ENCODE results near the gene TRAF3IP3.

Gene TRAF3IP3

DNA sequence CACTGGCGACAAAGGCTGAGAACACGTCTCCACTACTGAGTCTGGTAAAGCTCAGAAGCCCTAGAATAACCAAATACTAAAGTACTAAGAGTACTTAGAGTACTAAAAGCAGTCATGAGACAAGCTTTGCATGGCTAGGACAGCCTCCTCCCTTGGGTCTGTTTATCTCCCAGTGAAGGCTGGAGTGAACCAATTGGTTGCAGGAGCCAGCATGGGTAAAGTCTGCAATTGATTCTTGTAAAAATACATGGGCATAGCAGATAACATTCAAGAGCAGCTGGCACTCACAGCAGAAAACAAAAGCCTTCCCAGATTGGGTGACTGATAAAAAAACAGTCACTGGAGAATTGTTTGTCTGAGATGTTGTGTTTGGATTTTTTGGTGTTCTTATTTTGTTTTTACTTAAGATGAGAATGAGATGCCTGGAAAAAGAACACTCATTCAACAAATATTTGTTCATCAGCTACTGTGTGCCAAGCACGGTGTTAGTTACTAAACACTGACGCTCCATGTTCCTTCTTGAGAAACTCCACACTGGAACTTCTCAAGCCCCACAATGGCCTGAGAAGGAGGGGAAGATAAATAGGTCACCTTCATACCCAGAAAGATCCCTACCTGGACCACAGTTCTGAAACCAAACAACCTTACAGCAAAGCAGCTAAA is 46.4 kb downstream of the TRAF3IP3 start:
- no peak for DNase-seq

DNA sequence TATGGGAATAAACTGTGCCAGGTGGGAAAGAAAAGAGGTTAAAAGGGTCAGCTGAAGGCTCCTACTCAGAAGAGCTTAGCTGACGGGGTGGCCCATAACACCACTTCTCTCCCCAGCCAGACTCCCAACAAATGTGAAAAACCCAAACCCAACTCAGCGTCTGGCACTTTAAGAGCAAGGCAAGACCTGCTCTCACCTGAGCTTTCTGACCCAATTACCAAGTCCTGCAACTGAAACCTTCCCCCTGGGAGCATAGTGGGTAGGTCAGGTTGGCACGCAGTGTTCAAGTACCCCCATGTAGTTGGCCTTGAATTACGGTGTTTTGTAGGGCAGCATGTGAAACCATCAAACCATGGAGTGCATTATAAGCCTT is 46.9 kb downstream of the TRAF3IP3 start:
- no peak for DNase-seq

- no peak for DNase-seq
Measured at GRCh38 chr1:209803568-209803967, 47.7 kb downstream of the TRAF3IP3 start.

DNA sequence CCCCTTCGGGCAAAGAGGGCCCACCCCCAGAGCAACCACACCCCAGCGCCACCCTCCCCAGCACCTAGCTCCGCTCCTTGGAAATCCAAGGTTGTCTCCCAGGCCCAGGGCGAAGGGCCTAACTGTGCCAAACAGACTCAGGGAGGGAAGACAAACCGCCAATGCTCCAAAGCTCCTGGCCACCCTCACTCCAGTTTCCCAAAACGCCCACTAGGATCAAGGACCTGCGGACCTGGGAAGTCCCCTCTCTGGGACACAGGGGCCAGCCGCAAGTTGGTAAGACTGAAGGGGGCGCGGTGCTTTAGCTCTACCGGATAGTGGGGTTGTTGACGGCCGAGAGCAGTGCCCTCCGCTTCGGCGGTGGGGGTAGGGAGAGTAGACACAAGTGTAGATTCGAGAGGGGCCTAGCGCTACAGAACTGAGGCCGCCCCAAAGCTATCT is 49.5 kb downstream of the TRAF3IP3 start:
- no peak for DNase-seq

DNA sequence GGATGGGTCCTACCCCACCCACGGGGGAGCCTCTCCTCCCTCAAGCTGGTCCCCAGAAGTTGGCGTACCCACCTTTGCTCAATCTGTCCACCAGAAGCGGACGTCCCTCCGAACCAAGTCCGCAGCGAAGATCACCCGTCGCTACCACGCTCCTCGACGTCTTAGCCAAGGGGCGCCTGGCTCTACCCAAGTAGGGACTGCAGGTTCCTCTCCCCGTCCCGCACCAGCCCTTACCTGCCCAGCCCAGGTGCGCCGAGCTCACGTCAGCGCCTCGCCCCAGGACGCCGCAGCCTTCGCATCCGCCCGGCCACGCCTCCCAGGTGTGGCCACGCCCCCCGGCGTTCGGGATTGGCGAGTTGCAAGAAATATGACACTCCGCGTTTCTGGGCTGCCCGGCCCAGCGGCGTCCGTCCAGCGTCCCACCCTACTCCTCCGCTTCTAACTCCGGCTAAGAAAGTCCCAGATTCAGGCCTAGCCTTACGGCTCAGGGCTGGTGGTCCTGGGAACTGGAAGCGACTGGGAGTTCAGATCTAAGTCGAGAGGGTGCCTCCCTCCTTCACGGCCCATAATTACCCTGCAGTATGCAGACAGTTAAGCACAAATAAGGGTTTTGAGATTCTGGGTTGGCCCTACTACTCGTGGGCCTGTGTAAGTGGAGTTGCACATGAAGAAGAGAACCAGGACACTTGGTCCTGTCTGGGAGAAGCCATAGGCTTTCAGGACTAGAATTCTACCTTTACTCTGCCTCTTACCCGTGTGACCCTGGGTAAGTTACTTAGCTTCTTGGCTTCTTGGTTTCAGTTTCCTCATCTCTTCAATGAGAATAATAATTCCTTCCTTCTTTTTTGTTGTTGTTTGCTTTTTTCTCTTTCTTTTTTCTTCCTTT is 50.3 kb downstream of the TRAF3IP3 start, which contains the start of gene IRF6:
TSS of gene IRF6 (minus strand) at position 268 of the 886 bp plus-strand sequence. CDS start 4,729 bp downstream, outside the sequence.
- peak; percentile 82 for DNase-seq

- DNase-seq: no peak
Measured at GRCh38 chr1:209807509-209807908, 51.7 kb downstream of the TRAF3IP3 start.

GRCh38 chr1:209808059-209808581 is 52.3 kb downstream of the TRAF3IP3 start:
- peak; percentile 52 for DNase-seq

DNA sequence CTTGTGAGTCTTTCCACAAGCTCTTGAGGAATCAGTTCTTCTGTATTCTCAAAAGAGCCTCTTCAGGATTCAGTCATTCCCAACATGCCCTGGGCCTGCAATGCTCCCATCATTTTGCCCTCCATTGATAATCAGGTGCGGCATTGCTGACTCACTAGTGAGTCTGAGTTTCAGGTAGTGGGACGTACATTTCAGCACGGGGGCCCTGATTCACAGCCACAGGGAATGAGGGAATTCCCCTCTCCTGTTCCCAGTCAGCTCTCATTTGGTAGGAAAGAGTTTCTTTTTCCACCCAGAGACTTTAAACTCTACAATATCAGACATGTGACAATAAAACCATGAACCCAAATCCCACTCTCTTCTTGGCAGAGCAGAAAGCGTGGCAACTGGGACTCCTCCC is 53.8 kb downstream of the TRAF3IP3 start:
- no peak for DNase-seq

DNA sequence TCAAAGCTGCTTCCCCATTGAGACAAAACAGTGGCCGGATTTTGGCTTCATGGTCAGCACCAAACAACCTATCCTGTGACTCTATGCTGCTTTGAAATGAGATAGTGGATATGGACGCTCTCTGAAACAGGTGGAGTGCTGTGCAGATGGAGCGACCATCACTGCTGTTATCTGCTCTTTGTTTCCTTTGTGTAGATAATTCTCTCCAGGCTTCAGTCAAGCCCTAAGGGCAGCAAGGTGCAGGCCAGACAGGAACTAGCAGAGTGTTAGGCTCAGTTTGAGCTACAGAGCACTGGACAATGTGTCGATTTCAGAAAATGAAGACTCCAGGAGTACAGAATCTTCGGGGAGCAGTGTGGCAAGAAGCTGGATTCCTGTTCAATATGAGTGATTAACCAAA is 54.9 kb downstream of the TRAF3IP3 start:
- no peak for DNase-seq

DNA sequence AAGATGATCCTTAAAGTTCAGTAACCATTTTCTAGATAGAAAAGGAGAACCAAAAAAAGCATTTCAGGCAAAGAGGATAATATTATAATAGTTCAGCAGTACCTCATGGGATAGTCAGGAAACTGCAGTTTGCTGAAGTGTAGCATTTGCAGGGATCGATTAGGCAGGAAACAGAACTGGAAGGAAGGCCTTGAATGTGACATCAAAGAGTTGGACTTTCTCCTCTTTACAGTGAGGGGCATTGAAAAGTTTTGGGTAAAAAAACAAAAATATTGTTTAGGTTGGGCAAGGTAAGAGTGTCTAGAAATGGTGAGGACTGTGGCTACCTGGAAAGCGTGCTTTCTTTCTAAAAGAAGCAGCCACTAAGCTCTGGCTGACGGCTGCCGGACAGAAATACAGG is 58.0 kb downstream of the TRAF3IP3 start:
- no peak for DNase-seq

- DNase-seq: no peak
Measured at GRCh38 chr1:209815490-209815889, 59.6 kb downstream of the TRAF3IP3 start.

GRCh38 chr1:209815931-209816341 is 60.1 kb downstream of the TRAF3IP3 start:
- DNase-seq: no peak

- DNase-seq: no peak
Measured at GRCh38 chr1:209816923-209817322, 61.1 kb downstream of the TRAF3IP3 start.

- DNase-seq: no peak
Measured at GRCh38 chr1:209817691-209818090, 61.8 kb downstream of the TRAF3IP3 start.

- no peak for DNase-seq
Measured at GRCh38 chr1:209819058-209819457, 63.2 kb downstream of the TRAF3IP3 start.

DNA sequence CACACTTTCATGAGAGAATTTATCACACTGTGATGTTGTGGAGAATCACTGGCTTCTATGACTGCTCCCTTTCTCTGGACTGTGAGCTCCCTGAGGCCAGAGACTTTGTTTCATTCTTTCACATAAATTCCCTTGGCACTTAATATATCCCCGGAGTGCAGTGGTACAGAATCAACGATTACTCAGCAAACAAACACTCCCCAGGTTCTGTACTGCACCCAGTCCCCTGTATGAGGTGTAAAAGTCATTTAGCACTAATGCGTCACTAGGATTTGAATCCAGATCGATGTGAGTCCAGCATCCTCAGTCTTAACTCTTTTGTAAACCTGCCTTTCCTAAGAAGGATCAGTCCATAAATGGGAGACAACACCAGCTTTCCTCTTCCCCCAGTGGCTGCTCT is 65.1 kb downstream of the TRAF3IP3 start:
- no peak for DNase-seq

DNA sequence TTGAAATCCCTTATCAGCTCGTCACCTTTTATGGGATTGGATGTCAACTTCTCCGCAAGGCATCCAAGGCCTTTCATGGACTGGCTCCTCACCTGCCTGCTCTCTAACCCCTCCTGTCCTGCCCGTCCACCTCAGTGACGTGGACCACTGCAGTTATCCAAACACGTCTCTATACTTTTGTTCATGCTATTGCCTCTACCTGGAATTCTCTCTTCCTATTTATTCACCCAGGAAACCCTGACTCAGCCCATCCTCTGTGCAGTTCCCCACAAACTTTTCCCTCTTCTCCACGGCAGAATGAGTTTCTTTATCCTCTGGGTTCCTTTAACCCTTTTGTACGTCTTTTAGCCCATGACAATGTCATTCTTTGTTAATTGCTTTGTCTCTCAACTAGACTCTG is 66.9 kb downstream of the TRAF3IP3 start:
- DNase-seq: no peak

DNA sequence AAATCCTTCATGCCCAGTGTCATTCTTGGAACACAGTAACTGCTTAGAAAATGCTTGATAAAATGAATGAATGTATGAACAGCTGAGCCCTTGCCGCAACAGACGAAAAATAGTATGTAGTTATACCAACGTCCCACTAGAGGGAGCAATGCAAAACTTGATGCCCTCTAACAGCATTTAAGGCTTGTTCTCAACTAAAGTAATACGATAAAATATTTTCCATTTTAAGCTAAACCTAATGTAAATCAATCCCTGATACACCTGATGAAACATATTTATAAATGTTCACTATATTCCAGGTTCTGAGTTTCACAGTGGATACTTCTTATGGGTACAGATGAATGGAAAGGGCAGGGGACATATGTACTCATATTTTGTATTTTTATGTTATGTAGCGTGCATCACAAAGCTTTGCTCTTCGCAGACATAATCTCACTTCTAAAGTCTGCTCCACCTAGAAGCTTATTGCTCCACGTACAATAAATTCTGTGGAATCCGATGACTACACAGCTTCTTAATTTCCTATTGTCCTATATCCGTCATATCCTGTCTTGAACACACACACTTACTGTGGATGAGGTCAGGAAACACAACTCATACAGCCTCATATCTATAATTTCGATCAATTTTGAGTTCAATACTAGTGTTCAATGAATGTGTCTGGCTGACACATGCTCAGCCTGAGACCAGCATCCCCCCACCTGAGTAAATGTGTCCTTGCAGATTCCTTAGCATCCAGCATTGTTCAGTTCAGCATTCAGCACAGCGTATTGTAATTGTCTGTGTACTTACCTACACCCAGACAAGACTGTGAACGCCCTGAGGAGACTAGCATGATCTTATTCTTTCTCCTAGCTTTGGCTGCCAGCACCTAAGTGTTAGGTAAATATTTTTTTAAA is 67.5 kb downstream of the TRAF3IP3 start:
- no peak for DNase-seq

- no peak for DNase-seq
Measured at GRCh38 chr1:209825591-209826434, 70.0 kb downstream of the TRAF3IP3 start.

GRCh38 chr1:209827384-209828262 is 71.8 kb downstream of the TRAF3IP3 start, which contains the start of gene UTP25:
Gene UTP25, plus strand, starts transcription at chr1:209827972. Its CDS starts 92 bp downstream, at chr1:209828064.
- peak; percentile 96 for DNase-seq

DNA sequence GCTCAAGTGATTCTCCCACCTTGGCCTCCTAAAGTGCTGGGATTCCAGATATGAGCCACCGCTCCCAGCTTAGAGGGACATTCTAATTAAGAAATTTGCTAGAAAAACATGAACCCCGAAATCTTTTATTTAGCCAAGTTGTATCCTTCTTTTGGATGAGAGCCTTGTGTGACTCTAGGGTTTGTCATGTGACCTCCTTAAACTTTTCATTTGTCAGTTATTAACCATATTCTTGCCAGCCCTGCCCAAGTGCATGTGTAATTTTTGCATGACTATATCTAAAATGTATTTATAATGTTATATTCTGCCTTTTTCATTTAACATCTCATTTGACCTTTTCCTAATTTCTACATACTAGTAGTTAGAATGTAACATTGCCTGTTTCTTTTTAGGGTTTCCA is 73.9 kb downstream of the TRAF3IP3 start:
- no peak for DNase-seq

Measured in femur (tissue), 1 donor.